Mesodermal cell (in vitro differentiated cells): Measurements from ENCODE around the gene ADAR.

ENCODE experiments used
- H3K27ac ChIP-seq: 2 replicates; pipeline ENCODE4 v1.7.0; 2013; ENCODE audit warnings: mild to moderate bottlenecking, low read depth, low read length, moderate library complexity; ENCODE audit not compliant: severe bottlenecking
- H3K36me3 ChIP-seq: 2 replicates; pipeline ENCODE4 v1.7.1; 2013; ENCODE audit warnings: mild to moderate bottlenecking, low read length, moderate library complexity; ENCODE audit not compliant: control insufficient read depth, insufficient read depth
- H3K4me1 ChIP-seq: one replicate; pipeline ENCODE4 v1.7.1; 2013; ENCODE audit warnings: mild to moderate bottlenecking, low read length; ENCODE audit not compliant: insufficient read depth, control insufficient read depth, poor library complexity, severe bottlenecking
- H3K4me3 ChIP-seq: 2 replicates; pipeline ENCODE4 v1.7.0; 2013; ENCODE audit warnings: low read length, control low read depth, mild to moderate bottlenecking; ENCODE audit not compliant: insufficient read depth, poor library complexity, severe bottlenecking; ENCODE audit errors: extremely low read depth
- H3K9me3 ChIP-seq: 2 replicates; pipeline ENCODE4 v1.7.1; 2013; ENCODE audit warnings: mild to moderate bottlenecking, low read length, moderate library complexity; ENCODE audit not compliant: control insufficient read depth
- WGBS, 2 experiments: methylation state at CpG; one replicate each; pipeline ENCODE4 v1.1.5; 2013; ENCODE audit warnings: missing lambda C conversion rate in 2 of 2; ENCODE audit not compliant: insufficient coverage in 2 of 2; 5-methylcytosine and 5-hydroxymethylcytosine counted together

The ADAR gene

GRCh38 chr1:154582885-154583284, 25.1 kb downstream of the ADAR start:
- peaks cover 95% of the 10 kb centered on the region for H3K36me3 ChIP-seq
- WGBS, 2 experiments = 96 to 98% methylated on average over 5 to 6 of the region's 6 CpGs

GRCh38 chr1:154581766-154582165, 26.2 kb downstream of the ADAR start:
- Histone ChIP-seq H3K36me3 (peaks cover 84% of the 10 kb centered on the region), H3K27ac (no peak overlapping the region), H3K4me1 (no peaks in the 10 kb centered on the region), H3K9me3 (no peaks in the 10 kb centered on the region), H3K4me3 (no peak overlapping the region)
- WGBS, 2 experiments = 80 to 93% methylated on average over 1 to 2 of the region's 3 CpGs

More at GRCh38 chr1:154582885-154583284, 25.1 kb downstream of the ADAR start:
- Histone ChIP-seq H3K27ac (no peak overlapping the region), H3K4me1 (no peaks in the 10 kb centered on the region), H3K4me3 (no peak overlapping the region), H3K9me3 (no peaks in the 10 kb centered on the region)

- Histone ChIP-seq H3K9me3 (no peaks in the 10 kb centered on the region), H3K27ac (no peak overlapping the region), H3K4me1 (peaks cover 7% of the 10 kb centered on the region), H3K4me3 (no peak overlapping the region), H3K36me3 (peaks cover 60% of the 10 kb centered on the region)
- 91 to 99% methylated on average over 7 of the region's 8 CpGs for WGBS, 2 experiments
These were observed 28.6 kb downstream of the ADAR start for GRCh38 chr1:154579374-154579773.

GRCh38 chr1:154578058-154578418, 29.9 kb downstream of the ADAR start:
- 94 to 97% methylated on average over 6 of the region's 6 CpGs for WGBS, 2 experiments
- peaks cover 7% of the 10 kb centered on the region for H3K4me1 ChIP-seq
- H3K27ac ChIP-seq = no peak overlapping the region
- H3K36me3 ChIP-seq = peaks cover 46% of the 10 kb centered on the region
- no peaks in the 10 kb centered on the region for H3K9me3 ChIP-seq
- H3K4me3 ChIP-seq = no peak overlapping the region

GRCh38 chr1:154577346-154578057, 30.5 kb downstream of the ADAR start:
- H3K4me1 ChIP-seq = peaks cover 7% of the 10 kb centered on the region
- WGBS, 2 experiments = 91 to 95% methylated on average over 5 of the region's 7 CpGs
- peaks cover 41% of the 10 kb centered on the region for H3K36me3 ChIP-seq
- no peak overlapping the region for H3K27ac ChIP-seq
- no peaks in the 10 kb centered on the region for H3K9me3 ChIP-seq
- no peak overlapping the region for H3K4me3 ChIP-seq

GRCh38 chr1:154575951-154576566, 31.9 kb downstream of the ADAR start:
- H3K4me3 ChIP-seq = no peak overlapping the region
- no peaks in the 10 kb centered on the region for H3K9me3 ChIP-seq
- H3K4me1 ChIP-seq = peaks cover 7% of the 10 kb centered on the region
- 88 to 98% methylated on average over 5 of the region's 8 CpGs for WGBS, 2 experiments
- peaks cover 28% of the 10 kb centered on the region for H3K36me3 ChIP-seq
- H3K27ac ChIP-seq = no peak overlapping the region

GRCh38 chr1:154575147-154575927, 32.6 kb downstream of the ADAR start:
- no peak overlapping the region for H3K4me3 ChIP-seq
- H3K27ac ChIP-seq = no peak overlapping the region
- no peaks in the 10 kb centered on the region for H3K9me3 ChIP-seq
- WGBS, 2 experiments = 88 to 94% methylated on average over 7 to 10 of the region's 10 CpGs
- H3K36me3 ChIP-seq = peaks cover 22% of the 10 kb centered on the region
- peaks cover 7% of the 10 kb centered on the region for H3K4me1 ChIP-seq

GRCh38 chr1:154574716-154575115, 33.3 kb downstream of the ADAR start:
- H3K36me3 ChIP-seq = peaks cover 16% of the 10 kb centered on the region
- H3K27ac ChIP-seq = no peak overlapping the region
- no peak overlapping the region for H3K4me3 ChIP-seq
- H3K9me3 ChIP-seq = no peaks in the 10 kb centered on the region
- 51 to 54% methylated on average over 3 to 4 of the region's 7 CpGs for WGBS, 2 experiments
- H3K4me1 ChIP-seq = peaks cover 7% of the 10 kb centered on the region

GRCh38 chr1:154573168-154573510, 34.8 kb downstream of the ADAR start:
- H3K4me3 ChIP-seq = no peak overlapping the region
- no peak overlapping the region for H3K27ac ChIP-seq
- H3K9me3 ChIP-seq = no peaks in the 10 kb centered on the region
- H3K4me1 ChIP-seq = peaks cover 7% of the 10 kb centered on the region
- WGBS, 2 experiments = 88 to 94% methylated on average over 3 of the region's 3 CpGs
- H3K36me3 ChIP-seq = peaks cover under 1% of the 10 kb centered on the region

GRCh38 chr1:154572468-154573167, 35.4 kb downstream of the ADAR start:
- no peak overlapping the region for H3K4me3 ChIP-seq
- no peaks in the 10 kb centered on the region for H3K9me3 ChIP-seq
- peaks cover 7% of the 10 kb centered on the region for H3K4me1 ChIP-seq
- no peak overlapping the region for H3K27ac ChIP-seq
- H3K36me3 ChIP-seq = no peaks in the 10 kb centered on the region
- 79 to 84% methylated on average over 4 to 6 of the region's 10 CpGs for WGBS, 2 experiments
